GM19240 (cell line): ENCODE data around the gene ELF4.

Experiments
- DNase-seq: peaks from one replicate; pipeline ENCODE4 v3.0.0; 2011; ENCODE audit warnings: low spot score; ENCODE audit not compliant: insufficient read length

The ELF4 gene

GRCh38 chrX:130085551-130086446 is 24.5 kb downstream of the ELF4 start:
- DNase-seq: no peak

GRCh38 chrX:130084631-130085237 is 25.6 kb downstream of the ELF4 start:
- DNase-seq: no peak

GRCh38 chrX:130083656-130084382 is 26.5 kb downstream of the ELF4 start:
- DNase-seq: no peak

- no peak for DNase-seq
These were observed 27.2 kb downstream of the ELF4 start for GRCh38 chrX:130083107-130083490.

GRCh38 chrX:130082244-130083106 is 27.8 kb downstream of the ELF4 start:
- peak; percentile 39 for DNase-seq

GRCh38 chrX:130081421-130082045 is 28.8 kb downstream of the ELF4 start:
- DNase-seq: no peak

- no peak for DNase-seq
These were observed 29.4 kb downstream of the ELF4 start for GRCh38 chrX:130080791-130081367.

GRCh38 chrX:130079824-130080406 is 30.4 kb downstream of the ELF4 start:
- peak; percentile 47 for DNase-seq

GRCh38 chrX:130075777-130076176 is 34.5 kb downstream of the ELF4 start:
- DNase-seq: no peak

GRCh38 chrX:130072345-130072740 is 38.0 kb downstream of the ELF4 start:
- no peak for DNase-seq

GRCh38 chrX:130071611-130072344 is 38.5 kb downstream of the ELF4 start:
- DNase-seq: no peak

GRCh38 chrX:130066975-130067615 is 43.2 kb downstream of the ELF4 start:
- no peak for DNase-seq

- peak; percentile 89 for DNase-seq
These were observed 49.9 kb downstream of the ELF4 start for GRCh38 chrX:130060122-130061069.

- no peak for DNase-seq
These were observed 51.6 kb downstream of the ELF4 start for GRCh38 chrX:130058652-130059051.

GRCh38 chrX:130057209-130057608 is 53.1 kb downstream of the ELF4 start:
- DNase-seq: no peak

- no peak for DNase-seq
These were observed 54.4 kb downstream of the ELF4 start for GRCh38 chrX:130055899-130056298.

- no peak for DNase-seq
These were observed 55.2 kb downstream of the ELF4 start for GRCh38 chrX:130055103-130055502.

GRCh38 chrX:130053236-130053635 is 57.1 kb downstream of the ELF4 start:
- DNase-seq: no peak
